Activated T-helper 1 cell treated with anti-CD3 and anti-CD28 coated beads, Interleukin-2, amount 50 U/mL, for 16 hours (primary cell): Measurements from ENCODE around the gene GAB2.
"Not testable (repeated sequence)": the region's sequence is repeated elsewhere in the genome, so short reads cannot be mapped to it uniquely, and the experiment has no call there.

Source experiments
- DNase-seq, 2 donors: peaks; one replicate each; pipeline ENCODE4 v3.0.0-alpha.2; 2020; ENCODE audit warnings: low read depth in 1 of 2, low spot score in 1 of 2

The GAB2 gene

DNA sequence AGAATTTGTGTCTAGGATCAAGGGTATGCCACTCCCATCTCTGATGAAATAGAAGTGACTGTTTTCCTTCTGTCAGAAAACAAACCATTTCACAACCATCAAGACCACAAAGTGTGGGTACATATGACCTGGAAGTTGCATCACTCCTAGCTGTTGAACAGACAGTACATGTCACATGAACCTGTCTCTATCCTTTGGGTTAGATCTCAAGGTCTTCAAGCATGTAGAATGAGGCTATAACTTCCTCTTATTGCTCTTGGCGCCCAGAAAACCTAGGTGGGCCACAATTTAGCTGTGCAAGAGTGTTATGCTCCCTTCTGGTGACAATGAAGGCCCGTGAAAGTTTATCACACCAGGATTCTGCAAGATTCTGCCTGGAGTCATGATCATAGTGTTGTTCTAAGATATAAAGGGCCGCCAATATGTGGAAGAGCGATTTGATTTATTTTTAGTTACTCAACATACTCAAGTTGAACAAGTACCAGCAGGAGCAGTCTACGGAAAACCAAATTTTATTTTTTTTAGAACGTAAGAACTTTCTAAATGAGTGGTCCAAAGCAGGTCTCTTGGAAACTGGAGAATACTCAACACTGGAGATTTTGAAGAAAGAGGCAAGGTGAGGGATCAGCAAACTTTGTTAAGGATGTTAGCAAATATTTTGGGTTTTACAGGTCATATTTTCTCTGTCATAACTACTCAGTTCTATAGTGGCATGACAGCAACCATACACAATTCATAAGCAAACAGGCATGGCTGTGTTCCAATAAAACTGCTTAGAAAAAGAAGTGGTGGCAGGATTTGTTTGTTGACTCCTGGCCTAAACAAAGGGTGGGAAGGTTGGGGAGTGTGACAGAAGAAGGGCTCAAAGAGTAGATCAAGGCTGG is 127.1 kb downstream of the GAB2 start:
- no peak for DNase-seq

DNA sequence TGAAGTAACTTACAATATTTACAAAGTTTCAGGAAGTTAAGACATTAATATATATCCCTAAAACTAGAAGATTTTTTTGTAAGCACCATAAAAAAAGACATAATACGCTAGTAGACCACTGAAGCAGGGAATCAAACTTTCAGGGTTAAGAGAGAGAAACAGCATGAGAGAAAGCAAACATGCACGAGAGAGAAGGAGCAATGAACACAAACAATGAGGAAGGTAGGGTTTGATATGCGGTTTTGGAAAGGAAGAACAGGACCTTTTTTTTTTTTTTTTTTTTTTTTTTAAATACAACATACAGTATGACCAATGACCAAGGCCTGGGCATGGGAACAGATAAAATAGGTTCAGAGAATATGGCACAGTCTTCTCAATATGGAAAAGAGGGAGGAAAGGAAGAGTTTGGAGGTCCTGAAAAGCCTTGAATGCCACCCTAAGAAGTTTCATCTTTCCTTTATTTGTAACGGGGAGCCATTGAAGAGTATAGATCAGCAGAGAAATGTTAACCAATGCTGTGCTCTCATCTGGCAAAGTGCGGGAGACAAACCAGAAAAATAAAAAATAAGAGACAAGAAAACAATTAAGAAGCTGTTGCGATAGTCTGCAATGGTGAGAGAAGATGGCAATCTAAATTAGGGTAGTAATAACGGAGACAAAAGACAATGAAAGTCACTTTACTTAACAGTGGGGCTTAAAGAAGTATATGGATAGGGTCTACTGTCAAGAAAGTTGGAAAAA is 127.9 kb downstream of the GAB2 start:
- DNase-seq, result no peak

DNA sequence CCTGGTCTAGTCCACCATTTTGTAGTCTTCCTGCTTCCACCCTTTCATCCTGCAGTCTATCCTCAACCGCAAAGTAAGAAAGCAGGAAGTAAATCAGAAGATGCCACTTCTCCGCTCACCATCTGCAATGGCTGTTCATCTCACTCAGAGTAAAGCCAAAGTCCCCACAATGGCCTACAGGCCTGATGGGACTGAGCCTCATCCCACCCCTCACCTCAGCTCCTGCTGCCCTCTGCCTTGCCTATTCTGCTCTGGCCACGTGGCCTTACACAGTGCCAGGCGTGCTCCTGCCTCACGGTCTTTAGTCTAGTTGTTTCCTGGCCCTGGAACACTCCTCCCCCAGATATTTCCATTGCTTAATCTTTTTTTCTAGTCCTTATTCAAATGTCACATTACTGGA is 133.4 kb downstream of the GAB2 start:
- no peak for DNase-seq

DNA sequence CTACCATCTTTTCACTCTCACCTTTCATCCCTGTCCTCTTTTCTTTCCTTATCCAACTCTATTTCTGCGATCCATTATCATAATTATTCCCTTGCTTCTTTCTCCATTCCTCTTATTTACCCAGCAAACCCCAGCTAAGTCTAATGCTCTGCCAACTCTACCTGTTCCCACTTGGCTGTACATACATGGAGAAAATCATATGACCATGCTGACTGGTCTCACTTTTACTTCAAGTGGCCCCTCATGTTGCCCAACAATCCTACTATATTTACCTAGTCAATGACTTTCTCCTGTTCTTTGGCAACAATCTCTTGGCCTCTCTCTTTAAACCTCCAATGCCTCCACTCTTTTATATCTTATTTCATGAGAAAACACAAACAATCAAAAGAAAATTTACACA is 134.8 kb downstream of the GAB2 start:
- DNase-seq, result no peak

DNA sequence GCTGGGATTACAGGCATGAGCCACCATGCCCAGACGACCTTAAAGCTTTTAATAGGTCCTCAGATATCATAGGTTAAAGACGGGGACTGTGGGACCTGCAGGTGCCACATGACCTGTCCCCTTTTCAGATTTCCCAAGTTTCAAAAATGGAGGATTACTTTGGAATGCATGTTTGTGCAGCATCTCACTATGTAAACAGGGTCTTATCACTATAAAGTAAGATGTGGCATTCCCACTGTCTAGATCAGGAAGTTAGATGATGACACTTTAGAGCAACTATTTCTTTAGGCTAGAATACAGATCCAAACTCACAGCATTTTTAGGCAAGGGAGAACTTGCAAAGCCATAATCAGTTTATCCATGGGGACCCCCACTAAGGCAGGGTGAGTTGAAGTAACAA is 136.1 kb downstream of the GAB2 start:
- no peak for DNase-seq

DNA sequence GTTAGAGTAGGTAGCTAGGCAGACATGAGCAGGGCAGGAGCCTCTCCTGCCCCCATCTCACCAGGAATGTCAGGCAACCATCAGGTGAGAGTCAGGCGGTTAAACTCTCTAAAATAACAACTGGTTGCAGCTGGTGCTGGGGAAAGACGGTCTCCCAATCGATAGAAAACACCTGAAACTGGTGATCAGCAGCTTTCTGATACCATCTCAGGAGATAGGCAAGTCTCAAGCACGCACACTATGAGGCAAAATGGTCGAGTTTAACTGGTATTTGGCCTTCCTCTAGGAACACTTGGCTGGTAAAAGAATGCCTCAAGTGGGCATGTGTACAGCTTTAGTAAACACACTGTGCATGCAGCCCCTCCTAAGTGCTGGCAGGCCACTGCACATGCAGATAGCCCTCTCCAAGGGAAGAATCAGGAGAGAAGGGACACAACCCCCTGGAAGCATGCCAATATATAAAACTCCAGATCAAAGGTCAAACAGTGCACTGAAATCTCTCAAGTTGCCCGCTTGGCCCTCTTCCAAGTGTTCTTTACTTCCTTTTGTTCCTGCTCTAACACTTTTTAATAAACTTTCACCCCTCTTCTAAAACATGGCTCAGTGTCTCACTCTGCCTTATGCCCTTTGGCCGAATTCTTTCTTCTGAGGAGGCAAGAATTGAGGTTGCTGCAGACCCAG is 140.2 kb downstream of the GAB2 start:
- DNase-seq, result no peak

DNA sequence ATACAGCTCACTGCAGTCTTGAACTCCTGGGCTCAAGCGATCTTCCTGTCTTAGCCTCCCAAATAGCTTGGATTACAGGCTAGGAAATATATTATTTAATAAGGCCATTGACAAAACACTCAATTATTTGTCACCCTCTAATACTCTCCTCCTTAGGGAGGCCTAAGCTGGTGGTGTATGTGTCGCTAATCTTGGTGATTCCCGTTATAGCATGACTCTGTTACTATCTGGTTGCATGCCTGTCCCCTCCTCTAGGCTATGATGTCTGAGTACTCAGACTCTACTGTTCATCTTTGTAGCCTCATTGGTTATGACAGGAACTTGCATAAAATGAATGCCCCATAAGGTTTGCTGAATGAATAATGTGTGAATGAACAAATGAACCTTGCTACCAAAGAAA is 141.3 kb downstream of the GAB2 start:
- no peak for DNase-seq

DNA sequence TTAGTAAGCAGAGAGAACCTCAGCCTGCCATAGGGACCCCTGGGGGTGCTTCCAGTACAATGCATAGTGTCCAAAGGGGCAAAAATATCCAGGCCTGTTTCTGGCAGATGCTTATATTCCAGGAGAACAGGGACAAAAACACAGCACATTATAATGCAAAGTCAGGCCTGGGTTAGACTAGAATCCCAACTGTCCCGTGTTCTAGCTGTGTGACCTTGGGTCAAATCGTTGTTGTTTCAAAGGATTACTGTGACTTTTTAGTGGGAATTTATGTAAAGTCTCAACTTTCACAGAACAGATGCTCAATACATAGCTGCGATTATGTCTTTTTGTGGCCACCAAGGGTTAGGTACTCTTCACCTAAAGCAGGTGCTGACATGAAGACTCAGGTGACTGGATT is 142.9 kb downstream of the GAB2 start:
- no peak for DNase-seq

DNA sequence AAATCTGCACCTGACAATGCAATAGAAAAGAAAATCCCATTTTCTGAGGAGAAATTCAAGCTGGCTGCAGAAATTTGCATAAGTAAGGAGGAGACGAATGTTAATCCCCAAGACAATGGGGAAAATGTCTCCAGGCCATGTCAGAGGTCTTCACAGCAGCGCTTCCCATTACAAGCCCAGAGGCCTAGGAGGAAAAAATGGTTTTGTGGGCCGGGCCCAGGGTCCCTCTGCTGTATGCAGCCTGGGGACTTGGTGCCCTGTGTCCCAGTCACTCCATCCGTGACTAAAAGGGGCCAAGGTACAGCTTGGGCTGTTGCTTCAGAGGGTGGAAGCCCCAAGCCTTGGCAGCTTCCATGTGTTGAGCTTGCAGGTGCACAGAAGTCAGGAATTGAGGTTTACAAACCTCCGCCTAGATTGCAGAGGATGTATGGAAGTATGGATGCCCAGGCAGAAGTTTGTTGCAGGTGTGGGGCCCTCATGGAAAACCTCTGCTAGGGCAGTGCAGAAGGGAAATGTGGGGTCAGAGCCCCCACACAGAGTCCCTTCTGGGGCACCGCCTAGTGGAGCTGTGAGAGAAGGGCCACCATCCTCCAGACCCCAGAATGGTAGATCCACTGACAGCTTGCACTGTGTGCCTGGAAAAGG is 144.9 kb downstream of the GAB2 start:
- DNase-seq, result not testable (repeated sequence)

DNA sequence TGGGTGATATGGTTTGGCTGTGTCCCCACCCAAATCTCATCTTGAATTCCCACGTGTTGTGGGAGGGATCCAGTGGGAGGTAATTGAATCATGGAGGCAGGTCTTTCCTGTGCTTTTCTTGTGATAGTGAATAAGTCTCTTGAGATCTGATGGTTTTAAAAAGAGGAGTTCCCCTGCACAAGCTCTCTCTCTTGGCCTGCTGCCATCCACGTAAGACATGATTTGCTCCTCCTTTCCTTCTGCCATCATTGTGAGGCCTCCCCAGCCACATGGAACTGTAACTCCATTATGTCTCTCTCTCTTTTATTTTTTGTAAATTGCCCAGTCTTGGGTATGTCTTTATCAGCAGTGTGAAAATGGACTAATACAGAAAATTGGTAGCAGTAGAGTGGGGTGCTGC is 145.8 kb downstream of the GAB2 start:
- not testable (repeated sequence) for DNase-seq

DNA sequence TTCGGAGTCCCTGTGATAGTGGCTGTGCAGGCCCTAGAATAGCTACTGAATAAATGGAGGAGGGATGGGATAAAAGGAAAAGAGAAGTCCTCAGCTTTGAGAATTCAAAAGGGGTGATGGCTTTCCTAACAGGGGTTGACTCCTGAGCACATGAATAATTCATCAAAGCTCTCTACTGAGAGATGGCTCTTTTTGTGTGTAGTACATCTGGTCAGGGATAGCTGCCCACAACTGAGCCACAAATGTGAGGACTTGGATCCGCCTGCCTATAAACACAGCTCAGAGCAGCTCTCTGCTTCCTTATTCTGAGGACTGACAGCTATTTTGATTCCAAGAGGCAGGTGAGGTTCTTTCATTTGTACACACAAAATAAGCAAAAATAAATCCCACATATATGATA is 146.6 kb downstream of the GAB2 start:
- DNase-seq, result no peak

DNA sequence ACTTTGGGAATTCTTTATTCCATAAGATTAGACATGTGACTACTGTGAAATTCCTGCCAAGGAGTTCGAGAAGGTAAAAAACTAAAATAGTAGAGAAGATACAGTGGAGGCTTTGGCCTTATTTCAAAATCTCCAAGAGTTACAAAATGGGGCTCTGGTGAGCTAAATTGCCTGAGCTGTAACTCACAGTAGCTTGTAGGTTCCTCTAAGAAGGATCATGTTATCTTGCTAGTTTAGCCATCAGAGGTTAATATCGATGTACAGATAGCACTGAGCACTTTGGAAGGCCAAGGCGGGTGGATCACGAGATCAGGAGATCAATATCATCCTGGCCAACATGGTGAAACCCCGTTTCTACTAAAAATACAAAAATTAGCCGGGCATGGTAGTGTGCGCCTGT is 147.8 kb downstream of the GAB2 start:
- DNase-seq, result no peak

DNA sequence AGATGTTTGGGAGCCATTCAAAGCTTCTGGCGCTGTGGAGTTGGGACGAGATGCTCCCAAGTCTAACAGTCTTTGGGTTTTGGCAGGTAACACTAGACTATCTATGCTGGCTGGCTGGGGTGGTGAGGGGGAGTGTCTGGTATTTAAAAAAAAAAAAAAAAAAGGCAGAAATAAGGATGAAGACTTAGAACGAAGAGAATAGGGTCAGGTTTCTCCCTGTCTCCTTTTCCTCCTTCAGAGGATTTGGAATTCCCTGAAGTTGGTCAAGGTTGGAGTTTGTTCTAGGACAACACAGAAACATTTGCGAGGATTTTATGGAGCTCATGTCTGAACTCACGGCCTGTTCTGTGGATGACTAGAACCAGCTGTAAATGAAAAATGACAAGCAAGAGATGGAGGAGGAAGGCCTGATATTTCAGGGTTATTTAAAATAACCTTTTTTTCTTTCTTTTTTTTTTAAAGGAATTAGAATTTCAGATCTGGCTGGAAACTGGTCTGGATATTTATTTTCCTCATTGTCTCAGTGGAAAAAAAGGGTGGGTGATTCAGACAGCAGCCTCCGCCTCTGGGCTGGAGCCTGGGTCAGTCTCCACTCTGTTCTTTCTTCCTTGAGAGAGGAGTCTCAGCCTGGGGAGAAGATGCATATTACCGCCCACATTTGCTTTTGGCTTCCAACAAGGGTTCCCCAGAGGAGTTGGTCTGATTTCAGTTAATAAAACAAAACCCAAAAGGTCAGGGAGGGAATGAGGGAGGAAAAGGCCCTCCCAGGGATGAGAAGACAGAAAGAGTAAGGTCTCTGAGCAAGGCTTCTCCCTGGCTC is 148.8 kb downstream of the GAB2 start:
- DNase-seq, result no peak

DNA sequence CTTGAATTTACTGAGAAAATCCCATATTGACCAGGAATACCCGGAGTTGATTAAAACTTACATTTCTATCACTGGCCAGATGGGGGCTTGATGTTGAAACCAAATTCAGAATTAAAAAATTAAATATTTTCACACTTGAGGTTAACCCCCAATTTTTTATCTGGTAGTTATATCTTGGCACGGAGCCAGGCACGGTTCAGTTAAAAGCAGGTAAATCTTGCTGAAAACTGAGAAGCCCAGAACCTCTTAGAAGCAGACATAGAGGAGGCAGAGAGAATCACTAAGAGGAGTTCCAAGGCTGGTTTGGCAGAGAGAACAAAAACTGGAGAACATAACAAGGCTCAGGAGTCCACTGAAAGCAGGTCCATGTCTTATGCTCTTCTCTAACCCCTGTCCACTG is 151.2 kb downstream of the GAB2 start:
- DNase-seq, result no peak

DNA sequence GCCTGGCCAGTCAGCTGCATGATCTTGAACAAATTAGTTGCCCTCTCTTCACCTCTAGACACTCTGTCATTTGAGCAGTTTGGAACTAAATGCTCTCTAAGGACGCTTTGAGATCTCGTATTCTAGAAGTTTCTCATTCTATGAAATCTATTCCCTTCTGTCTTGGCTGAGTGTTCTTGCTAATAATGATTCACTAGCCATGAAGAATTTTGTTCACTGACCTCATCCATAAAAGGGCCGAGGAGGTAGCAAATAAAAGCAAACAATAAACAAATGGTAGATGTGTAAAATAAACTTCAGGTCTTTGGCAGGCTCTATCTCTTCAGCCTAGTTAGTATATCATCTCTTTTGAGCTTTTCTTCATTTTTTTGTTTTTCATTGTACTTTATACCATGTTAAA is 152.3 kb downstream of the GAB2 start:
- DNase-seq, result no peak

DNA sequence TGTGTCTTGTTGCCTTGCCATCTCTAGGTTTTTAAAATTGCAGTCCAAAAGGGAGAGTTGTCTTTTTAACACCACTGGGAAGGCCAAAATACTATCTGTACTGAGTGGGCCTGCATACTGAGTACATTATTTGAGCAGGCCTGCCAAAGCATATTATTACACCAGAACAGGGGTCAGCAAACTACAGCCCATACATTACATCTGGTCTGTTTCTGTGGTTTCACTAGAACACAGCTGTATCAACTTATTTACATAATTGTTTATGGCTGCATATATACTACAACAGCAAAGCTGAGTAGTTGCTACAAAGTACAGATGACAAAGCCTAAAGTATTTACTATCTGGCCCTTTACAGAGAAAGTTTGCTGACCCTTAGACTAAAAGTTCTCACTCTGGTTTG is 154.9 kb downstream of the GAB2 start:
- no peak for DNase-seq

DNA sequence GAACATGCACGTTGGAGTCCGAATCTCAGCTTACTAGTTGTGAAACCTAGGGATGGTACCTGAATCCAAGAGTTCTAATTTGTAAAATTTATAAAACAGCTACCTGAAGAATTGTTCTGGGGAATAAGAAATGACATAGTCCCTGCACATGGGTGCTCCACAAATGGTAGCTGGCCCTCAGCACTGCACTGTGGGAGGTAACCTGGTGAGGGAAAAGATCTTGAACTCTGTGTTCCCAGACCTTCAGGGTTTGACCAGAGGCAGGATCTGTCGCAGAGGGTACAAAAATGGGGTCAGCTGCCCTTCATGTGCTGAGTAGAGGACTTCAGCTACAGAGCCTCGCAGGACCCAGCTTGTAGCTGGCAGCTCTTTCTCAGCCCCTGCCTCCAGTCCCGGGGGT is 155.4 kb downstream of the GAB2 start:
- no peak for DNase-seq

DNA sequence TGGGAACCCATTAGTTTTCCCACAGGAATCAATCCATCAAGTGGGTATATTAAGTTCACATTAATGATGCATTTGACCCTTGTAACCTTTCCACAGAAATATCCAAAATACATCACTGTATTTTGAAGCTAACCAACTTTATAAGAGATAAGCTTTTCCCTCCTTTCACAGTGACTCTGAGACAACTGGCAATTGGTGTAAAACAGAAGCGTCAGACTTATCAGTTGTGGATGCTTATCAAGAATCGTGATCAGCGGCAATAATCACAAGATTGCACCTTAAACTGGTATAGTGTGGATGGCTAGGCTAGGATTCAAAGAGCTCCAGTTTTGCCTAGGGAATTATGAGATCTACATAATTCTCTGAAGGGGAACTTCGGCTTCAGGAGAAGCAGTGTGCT is 155.8 kb downstream of the GAB2 start:
- no peak for DNase-seq

DNA sequence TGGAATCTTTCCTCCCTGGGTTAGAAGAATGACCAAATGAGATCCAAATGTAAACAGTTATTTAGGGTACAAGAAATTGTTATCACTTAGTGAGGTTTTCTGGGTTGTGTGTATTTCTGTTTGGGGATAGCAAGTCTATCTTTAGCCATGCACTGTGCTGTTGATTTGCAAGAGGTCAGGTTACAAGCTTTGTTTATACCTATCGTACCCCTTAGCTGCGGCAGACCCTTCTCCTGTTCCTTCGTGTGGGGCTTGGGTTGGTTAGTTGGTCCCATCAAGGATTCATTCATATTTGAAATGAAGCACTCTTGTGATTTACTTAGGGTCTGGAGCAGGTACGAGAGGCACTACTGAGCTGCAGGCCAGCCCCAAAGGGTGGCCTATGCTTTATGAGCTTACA is 156.3 kb downstream of the GAB2 start:
- DNase-seq, result no peak

DNA sequence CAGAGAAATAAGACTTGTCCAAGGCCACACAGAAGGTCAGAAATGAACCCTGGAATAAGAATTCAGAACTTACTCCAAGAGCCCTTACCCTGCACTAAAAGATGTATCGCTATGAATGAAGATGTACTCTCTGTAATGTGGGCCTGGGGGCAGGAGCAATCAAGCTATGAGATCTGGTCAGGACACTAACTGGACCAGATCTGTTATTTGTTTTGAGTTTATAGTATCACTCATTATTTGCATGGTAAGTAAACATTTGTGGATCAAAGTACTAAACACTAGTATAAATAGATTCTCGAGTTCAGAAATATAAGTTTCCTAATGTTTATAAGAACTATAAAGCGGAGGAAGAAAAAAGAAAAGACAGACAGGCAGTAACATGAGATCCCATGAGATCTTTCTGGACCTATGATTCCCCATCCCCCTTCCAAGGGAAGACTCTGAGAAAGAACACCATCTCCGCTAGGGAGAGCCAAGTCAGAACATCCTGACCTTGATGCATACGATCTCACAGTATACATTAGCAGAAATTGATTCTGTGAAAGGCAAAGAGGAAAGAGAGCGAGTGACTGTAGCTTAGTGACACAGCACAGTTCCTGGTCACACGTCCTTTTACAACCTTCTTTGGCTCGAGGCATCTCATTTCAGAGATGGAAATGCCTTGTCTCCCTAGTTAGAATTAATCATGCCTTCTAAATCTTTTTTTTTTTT is 157.7 kb downstream of the GAB2 start:
- no peak for DNase-seq
